Gastrocnemius medialis (tissue), 4 donors: Measurements from ENCODE around the gene SLC39A11.

Source experiments
- POLR2A ChIP-seq, 2 donors: fragments of 450-650 bp; IDR thresholded peaks; one replicate each; pipeline ENCODE4 v1.6.1; 2017; ENCODE audit warnings: antibody characterized with exemption in 2 of 2, mild to moderate bottlenecking in 2 of 2, moderate library complexity in 2 of 2
- TF ChIP-seq, protein P1 (sequence below), 5 experiments: fragments of 450-650 bp in 3 of 5; fragments of 200-600 bp in 2 of 5; sonication (generic) in 2 of 5; IDR thresholded peaks in 4 of 5; conservative IDR thresholded peaks in 1 of 5; 1 replicate in 4 of 5; 2 replicates in 1 of 5; pipeline ENCODE4 v1.5.1; 2016 to 2019; ENCODE audit warnings: antibody characterized with exemption in 5 of 5, mild to moderate bottlenecking in 3 of 5, moderate library complexity in 3 of 5

DNA sequence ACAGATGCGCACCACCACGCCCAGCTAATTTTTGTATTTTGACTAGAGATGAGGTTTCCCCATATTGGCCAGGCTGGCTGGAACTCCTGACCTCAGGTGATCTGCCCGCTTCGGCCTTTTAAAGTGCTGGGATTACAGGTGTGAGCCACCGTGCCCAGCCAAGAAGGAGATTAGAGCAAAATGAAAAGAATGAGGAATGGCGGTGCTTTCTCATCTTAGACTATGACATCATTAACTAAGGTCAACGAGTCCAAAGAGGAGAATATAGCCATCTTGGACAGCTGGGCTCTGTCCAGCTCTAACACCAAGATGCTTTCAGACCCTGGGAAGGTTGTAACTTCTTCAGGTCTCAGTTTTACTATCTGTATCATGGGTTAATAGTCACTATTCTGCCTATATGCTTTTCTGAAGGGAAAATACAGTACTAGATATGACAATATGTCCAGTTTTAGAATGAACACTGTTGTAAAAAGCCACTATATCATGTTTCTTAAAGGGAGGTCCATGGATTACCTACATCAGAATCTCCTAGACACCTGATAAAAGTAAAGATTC lies 76.7 kb downstream of the SLC39A11 start:
- TF ChIP-seq, protein P1, sequence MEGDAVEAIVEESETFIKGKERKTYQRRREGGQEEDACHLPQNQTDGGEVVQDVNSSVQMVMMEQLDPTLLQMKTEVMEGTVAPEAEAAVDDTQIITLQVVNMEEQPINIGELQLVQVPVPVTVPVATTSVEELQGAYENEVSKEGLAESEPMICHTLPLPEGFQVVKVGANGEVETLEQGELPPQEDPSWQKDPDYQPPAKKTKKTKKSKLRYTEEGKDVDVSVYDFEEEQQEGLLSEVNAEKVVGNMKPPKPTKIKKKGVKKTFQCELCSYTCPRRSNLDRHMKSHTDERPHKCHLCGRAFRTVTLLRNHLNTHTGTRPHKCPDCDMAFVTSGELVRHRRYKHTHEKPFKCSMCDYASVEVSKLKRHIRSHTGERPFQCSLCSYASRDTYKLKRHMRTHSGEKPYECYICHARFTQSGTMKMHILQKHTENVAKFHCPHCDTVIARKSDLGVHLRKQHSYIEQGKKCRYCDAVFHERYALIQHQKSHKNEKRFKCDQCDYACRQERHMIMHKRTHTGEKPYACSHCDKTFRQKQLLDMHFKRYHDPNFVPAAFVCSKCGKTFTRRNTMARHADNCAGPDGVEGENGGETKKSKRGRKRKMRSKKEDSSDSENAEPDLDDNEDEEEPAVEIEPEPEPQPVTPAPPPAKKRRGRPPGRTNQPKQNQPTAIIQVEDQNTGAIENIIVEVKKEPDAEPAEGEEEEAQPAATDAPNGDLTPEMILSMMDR (IDR thresholded peaks at IDR 0.05 in 4 of 5, conservative IDR thresholded peaks at IDR 0.05 in 1 of 5): no peak
- no peak for TF ChIP-seq POLR2A (IDR thresholded peaks at IDR 0.05)
